Erythroblast (primary cell): ENCODE measurements around the gene LHCGR.

ENCODE experiments used
- GATA1 ChIP-seq: IDR thresholded peaks from 2 replicates; pipeline ENCODE4 v1.6.1; 2011; ENCODE audit warnings: low read depth, mild to moderate bottlenecking, control low read depth, low read length, moderate library complexity
- POLR2A ChIP-seq: IDR thresholded peaks from 2 replicates; pipeline ENCODE4 v1.6.1; 2011; ENCODE audit warnings: mild to moderate bottlenecking, low read length

- TF ChIP-seq POLR2A (no peak), GATA1 (no peak)
Measured at GRCh38 chr2:48685126-48685525, 70.4 kb downstream of the LHCGR start.
